NOMO-1 treated with DMSO at 0.1 percent for 48 hours (cell line): ENCODE results near the gene HIVEP3.

Experiments used
- DNase-seq: peaks from one replicate; lab custom pipeline; 2025; ENCODE audit not compliant: unreplicated experiment; lab: John Stamatoyannopoulos, UW

Gene HIVEP3

DNA sequence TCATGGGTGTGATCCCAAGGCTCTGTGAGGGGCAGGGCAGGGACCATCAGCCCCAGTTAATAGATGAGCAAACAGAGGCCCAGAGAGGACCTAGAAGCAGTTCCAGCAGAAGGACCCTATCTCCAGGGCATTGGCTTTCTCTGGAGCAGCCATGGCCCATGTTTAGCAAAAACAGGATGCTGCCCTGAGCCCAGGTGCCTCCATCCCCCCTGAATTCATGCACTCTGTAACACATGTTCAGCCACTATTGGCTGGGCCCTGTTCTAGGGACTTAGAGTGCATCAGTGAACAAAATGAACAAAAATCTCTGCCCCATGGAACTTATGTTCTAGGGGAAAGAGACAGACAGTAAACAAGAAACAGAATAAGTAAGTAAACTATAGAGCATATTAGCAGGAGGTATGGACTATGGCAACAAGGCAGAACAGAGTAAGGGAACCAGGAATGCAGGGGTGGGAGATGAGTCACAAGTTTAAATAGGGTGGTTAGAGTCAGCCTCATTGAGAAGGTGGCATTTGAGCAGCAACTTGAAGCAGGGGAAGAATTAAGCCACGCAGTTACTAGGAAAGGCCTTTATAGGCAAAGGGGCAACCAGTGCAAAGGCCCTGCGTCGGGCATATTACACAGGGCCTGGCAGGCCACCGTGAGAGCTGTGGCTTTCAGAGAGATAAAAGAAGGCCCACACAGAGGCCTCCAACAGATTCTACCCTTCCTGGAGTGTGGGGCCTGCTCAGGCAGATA is 248.3 kb downstream of the HIVEP3 start:
- DNase-seq: no peak

DNA sequence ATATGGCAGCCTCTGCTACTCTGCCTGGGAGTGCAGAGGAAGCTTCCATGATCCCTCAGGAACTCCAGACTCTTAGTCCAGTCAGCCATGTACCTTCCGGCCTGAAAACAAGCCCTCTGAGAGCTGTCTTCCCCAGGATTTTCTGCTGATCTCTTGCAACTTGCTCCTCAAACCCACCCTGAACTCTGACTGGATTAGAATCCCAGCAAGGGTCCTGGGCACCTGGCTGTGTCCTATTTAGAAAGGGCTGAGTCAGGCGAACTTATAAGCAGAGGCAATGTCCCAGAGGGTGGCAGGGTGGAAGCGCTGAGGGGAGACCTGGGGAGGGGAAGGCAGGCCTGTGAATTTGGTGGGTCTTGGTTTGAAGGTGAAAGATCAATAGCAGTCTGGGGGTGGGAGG is 249.8 kb downstream of the HIVEP3 start:
- no peak for DNase-seq

DNA sequence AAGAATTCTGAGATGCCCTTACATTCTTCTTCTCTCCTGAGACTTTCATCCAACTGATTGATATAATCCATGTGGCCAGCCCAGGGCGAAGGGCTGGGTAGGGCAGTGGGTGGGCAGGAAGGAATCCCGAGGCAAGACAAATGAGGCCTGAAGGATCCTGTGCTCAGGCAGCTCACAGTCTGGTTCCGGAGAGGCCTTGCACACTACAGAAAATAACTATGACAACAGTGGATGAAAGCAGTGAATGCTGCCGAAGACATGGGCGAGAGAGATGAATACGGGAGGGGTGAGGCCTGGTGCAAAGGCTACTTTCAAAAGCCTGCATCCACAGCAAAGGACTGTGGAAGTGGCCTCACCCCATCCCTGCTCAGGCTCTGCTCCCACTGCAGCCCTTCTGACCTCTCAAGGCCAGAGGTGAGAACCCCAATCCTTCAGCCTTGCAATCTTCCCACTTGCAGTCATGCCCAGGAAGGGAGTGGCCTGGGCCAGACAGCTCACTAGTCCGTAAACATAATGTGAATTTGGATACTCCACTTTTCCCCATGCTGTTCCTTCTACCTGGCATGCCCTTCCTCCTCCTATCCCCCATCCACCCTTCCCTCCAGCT is 250.6 kb downstream of the HIVEP3 start:
- DNase-seq: no peak

DNA sequence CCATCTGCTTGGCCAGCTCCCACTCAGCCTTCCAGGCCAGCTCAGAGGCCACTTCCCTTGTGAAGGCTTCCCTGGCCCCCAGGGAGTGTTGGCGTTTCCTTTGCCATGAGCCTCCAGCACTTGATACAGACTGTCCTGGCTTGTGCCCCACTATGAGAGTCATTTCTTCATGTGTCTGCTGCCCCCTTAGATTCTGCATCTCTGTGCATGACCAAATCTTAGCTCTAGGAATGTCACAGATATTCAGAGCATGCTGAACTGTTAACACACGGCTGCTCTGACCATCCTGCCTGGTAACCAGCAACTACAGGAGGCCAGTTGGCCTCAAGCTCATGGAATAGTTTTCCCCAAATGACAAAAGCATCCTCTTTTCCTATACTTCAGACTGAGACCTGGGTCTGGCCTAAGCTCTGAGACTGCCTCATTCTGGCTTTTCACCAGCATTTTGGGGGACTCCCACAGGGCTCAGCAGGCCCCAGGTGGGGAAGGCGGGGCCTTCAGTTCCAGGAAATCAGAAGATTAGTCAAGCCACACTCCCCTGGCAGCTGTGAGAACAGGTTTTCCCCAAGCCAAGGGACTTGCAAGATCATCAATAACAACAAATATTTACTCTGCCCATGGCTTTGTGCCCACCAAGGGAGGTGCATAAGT is 251.6 kb downstream of the HIVEP3 start:
- no peak for DNase-seq

DNA sequence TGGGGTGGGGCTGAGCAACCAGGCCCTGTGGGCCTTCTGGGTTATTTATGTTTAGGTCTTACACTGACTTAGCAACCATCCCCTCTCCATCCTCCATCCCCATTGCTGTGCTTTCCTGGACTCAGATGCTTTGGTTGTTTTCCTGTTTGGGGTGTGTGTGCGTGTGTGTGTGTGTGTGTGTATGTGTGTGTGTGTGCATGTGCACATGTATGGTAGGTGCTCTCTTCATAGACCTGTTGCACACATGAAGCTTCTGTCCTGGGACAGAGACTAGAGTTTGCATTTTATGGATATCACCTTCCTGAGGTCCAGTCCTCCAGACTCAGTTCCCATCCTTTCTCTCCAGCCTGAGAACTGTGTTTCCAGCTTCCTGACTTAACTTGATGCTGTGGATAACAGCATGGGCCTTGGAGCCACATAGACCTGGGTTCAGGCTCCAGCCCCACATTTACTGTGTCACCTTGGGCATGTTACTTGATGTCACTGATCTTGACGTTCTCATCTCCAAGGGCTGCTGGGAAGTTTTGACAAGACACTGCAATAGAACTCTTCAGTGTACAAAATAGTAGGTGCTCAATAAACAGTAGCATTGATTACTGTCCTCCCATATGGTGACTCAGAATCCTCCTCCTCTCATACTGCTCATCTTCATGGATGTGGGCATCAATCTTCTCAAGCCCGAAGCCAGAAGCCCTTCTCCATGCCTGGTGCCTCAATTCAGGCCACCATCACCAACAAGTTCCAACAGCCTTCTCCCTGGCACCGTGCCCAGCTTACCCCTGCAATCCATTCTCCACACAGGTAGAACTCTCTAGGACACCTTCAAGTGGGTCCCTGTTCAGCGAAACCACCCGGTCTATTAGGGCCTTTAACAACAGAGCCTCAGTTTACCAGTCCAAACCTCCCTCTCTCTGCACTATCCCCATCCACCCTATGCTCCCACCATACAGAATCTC is 252.5 kb downstream of the HIVEP3 start:
- no peak for DNase-seq

DNA sequence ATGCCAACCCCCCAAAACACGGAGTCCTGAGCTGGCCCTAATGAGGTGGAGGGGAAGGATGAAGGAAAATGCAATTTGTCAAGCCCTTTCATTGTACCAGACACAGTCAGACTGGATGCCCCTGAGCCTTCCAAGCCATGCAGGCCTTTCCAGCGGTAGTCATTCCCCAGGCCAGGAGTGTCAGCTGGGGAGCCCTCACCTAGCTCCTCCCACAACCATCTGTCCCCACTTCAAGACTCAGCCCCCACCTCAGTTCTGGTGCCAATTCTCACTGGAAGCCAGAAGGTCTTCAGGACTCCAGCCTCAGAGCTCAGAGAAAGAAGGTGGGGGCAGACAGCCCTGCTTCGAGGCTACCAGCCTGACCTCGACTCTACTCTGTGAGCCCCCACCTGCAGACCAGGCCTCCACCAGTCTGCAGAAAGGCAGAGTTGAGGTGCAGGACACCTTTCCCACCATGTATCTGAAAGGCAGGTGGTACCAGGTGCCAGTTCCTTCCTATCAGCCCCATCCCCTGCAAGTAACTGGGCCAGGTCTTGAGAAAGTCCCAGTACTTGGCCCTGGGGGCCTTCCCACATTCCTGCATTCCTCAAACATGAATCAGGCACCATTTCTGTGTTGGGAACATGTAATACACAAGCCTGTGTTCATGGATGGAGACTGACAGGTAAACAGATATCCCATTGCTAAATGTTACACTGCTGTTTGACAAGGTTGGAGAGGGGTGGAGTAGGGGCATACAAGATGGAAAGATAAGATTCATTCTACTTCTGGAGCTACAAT is 253.7 kb downstream of the HIVEP3 start:
- DNase-seq: no peak

DNA sequence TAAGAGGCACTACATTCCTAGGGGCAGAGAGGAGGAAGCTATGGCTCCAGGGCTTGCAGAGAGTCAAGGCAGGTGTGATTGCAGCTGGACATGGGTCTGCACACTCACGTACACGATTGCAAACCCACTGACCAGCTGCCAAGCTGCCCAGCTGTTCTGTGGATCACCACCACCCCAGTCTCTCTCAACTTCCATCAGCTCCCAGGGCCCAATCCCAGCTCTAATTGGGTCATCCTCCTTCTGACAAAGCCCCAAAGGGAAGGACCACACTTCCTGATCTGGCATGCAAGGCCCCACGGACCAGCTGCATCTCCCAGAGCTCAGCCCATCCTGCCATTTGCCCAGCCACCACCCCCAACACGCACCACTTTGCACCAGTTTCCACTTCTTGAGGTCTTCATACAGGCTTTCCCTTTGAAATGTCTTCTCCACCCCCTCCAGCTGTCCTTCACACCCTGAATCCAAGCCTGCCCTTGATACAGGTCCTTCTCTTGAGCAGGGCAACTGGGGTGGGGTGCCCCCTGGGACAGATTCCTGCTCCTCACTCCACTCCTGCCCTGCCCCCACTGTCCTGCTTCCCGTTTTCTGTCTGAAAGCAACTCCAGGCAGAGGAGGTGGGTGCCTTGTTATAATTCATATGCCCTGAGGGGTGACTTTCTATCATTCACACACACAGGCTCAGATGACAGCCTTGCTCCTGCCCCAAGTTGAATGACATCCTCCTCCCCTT is 254.9 kb downstream of the HIVEP3 start:
- DNase-seq: no peak

DNA sequence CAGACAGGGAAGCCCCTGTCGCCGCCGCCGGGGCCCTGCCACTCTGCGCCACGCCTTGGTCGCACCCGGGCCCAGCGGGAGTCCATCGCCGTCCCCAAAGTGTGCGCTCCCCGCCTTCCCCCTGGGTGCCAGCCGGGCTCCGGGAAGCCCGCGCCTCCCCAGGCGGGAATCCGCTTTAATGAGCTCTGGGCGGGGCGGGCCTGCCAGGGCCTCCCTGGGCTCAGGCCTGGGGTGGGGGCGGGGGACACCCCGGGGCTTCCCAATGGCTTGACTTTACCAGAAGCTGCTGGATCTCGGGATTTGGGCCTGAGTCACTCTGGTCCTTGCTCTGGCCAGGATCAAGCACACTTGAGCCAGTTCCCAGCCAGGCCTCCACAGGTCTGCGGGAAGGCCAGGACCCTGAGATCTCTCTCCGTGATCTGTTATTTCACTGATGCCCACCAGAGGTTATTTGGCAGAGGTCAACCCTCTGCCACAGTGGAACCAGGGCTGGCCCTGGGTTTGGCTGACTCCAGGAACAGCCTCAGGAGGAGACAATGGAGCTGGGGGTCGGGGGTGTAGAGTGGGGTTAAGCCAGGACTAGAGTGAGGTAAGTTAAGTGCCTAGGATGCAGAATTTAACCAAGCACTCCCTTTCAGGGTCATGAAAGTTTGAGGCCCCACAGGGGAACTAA is 255.8 kb downstream of the HIVEP3 start:
- DNase-seq: no peak

DNA sequence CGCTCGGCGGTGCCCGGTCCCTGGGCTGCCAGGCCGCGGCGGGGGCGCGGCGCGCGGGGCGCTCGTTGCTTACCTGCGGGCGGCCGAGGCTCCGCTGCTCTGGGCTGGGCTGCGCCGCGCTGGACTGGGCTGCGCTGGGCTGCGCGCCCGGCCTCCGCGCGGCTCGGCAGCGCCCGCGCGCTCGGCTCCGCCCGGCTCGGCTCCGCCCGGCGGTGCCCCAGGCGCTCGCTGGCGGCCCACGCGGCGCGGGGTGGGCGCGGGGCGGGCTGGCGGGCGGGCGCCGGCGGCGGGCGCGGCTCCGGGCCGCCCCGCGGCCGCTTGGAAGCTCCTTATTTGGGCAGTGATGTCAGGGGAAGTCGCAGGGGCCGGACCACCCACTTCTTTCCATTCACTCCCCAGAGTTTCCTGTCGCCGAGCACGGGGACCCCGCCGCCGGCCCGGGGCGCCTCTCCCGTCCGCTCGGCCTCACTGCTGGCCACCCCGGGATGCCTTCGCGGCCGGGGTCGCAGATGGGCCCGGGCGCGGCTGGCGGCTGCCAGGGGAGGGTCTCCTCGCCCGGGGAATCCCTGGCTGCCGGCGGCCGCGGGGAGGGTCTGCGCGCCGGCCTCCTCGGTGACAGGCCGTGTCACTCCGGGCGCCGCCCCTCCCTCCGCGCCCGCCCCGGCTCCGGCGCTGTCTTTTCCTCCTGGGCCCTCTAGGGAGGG is 256.5 kb downstream of the HIVEP3 start:
- peak; percentile 72 for DNase-seq

DNA sequence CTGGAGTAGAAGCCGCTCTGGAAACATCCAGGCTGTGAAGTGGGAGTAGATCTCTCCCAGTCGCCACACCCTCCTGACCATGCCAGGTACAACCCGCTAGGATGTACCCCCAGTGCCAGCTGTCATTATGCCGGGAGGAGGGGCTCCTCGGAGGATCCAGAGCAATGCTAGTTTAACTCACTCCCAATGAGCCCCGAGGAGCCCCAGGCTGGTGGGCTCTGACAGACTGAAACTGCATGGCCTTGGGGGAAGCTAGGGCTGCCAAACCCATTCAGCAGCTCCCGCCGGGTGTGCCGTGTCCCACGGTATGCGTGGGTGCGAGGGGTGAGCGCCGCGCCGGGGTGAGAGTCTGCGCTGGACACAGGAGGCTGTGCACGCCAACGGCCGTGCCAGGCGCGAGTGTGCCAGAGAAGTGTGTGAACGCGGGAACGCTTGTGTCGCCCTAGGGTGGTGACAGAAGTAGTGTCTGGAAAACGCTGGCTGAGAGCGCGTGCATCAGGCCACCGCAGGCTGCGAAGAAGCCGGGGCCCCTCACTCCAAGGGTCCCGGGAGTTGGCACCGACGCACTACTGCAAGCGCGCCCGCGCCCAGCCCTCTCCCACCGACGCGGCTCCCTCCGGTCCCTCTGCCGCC is 257.2 kb downstream of the HIVEP3 start:
- no peak for DNase-seq

DNA sequence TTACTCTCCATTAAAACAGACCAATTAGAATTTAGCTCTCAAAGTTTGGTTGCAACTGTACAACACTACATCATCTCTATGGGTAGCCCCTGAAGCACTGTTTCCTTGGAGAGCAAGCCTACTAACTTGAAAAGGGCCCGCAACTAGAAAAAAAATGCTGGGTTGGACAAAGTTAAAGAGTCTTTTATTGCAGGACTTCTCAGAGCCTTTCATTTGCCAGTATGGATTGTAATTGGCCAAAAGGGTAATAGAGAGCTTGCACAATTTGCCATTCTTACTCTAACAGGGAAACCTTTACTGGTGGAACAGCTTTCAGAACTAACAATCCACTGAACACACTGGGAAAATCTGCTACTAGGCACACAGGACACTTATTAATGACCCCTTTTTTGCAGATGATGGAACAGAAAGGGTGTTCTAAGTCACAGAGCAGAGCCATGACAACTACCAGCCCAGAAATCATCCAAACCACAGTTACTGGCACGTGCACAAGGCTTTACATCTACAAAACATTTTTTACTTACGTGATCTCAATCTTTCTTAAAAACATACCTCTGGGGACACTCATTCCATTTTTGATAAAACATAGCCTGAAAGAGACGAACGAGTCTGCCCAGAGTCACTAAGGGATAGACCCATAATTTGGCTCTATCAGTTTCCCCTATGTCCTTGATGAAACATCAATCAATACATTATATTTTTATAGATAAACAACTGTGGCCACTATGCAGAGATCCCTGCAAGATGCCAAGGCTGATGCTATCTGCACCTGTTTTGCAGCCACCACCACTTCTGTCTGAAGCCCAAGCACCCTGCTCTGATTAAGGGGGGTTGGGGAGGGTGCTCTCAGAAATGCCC is 257.9 kb downstream of the HIVEP3 start:
- DNase-seq: peak; percentile 7

DNA sequence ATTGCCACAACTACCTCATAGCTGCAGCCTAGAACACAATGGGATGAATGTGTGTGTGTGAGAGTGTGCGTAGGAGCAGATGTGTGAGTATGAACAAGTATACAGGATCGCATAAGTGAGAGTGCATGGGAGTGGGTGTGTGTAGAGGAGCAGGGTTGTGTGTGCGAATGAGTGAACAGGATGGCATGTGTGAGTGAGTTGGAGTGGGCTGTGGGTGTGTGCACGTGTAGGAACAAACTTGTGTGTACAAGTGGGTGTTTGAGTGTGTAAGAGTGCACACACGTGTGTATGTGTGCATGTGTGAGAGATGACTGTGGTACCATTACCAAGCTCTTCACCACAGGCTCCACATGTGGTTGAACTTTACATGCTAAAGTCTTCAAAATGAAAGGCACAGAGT is 258.8 kb downstream of the HIVEP3 start:
- no peak for DNase-seq

DNA sequence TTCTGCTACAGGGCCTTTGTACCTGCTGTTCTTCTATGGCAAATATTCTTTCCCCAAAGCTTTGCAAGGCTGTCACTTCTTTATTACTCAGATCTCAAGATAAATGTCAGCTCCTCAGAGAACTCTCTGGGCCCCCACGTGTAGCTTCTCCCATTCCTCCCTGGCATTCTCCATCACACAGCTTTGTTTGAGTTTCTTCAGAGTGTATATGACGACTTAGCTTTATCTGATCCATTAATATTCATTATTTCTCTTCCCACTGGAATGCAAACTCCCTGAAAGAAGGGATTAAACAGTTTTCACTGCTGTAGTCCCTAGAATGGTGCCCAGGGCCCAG is 259.6 kb downstream of the HIVEP3 start:
- DNase-seq: no peak

DNA sequence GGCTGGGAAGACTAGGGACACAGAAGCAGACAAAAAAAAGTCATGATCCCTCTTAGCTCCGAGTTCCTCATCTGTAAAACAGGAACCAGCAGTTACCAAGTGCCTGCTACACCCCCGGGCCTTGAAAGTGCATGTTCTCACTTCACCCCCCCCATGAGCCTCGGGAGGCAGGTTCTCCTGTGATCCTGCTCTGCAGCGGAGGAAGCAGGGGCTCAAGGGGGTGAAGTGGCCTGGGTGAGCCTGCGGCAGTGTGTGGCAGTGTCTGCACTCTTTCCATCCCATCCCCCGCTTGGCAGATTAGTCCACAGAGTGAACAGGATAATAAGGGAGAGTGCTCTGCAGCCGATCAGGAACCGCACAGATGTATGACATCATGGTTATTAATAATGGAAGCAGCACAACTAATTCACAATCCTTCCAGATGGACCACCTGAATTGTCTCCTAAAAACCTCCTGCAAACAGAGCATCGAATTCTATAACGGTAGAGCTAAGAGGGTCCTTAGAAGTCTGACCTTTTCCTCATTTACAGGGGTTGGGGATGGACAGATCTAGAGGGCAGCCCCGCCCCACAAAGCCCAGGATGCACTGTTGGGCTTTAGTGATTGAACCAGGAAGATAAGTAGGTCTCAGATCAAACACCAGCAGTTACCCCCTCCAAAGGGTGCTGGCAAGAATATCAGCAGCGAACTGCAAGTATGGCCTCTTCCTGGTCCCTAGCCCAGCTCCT is 260.1 kb downstream of the HIVEP3 start:
- peak; percentile 74 for DNase-seq

DNA sequence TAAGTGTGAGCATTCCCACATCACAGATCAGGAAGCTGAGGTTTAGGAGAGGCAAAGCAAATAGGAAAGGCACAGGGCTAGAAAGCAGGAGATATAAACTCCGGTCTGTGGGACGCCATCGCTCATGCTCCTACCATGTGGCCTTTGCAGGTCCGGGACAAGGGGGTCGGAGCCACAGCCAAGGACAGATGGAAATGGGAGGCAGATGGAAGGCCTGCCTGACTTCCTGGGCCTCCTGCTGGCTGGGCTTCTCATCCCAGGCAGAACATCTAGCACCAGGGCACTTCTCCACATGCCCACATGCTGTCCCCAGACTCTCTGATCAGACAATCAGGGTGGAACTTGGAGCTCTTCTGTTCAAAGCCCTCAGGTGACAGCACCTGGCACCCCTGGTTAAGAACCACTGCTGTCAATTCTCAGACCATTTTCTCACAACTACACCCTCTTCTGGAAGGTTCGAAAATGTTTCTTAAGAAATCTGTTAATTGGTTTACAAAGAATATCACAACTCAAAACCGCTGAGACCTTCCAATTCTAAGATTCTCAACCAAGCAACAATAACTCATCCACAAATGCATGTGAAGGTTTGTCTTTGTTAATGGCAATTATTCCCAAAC is 260.9 kb downstream of the HIVEP3 start:
- DNase-seq: no peak

DNA sequence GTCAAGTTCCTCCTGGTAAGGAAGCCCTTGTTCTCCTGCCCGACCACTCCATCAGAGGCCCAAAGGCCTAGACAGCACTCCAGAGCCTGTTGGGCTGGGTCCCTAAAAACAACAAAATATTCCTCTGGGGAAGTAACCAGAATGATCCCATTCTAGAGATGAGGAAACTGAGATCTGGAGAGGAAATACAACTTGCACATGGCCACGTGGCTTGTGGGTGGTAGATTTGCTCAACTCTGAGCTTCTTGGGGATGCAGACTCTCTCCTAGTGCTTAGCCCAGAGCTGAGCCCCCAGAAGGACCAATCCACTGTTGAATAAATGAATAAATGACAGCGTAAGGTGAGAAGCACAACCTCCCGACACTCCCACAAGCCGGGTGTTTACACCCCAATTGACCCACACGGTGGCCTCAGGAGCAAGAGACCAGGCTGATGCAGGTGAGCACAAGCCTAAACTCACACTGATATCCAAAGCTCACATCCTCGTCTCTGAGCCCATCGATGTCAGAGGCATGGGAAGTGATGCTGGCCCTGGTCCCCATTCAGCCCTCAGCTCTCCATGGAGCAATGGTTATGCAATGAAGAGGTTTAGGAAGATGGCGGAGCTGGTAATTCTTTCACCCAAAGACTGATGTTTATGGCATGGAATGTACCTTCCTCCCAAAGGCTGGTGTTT is 261.8 kb downstream of the HIVEP3 start:
- no peak for DNase-seq
